Measurements from ENCODE around the gene CNTNAP2. TPM values are rescaled to one million over a fixed set of nuclear protein-coding genes. Genes with fewer than 3 reads are reported as not detected.
A peak's percentile ranks its signal among the peaks of the same experiment; 100 is the strongest.

The CNTNAP2 gene
- total and polyA plus RNA-seq, 2 of the 8 experiments (the other 6 are each of a cell fraction or from before 2014, with no cell fraction given) = 27.9 to 71.0 TPM

- Histone ChIP-seq H3K9ac (replicated peaks in 1 of 4; ENCODE audit: extremely low read depth in 1 of 4, low read depth in 3 of 4, low read length in 3 of 4) (no peak overlapping the region), H4K8ac (ENCODE audit: extremely low read depth, insufficient read depth, low read length) (no peak overlapping the region), H2BK120ac (replicated peaks; ENCODE audit: low read depth, low read length) (no peak overlapping the region), H2AK5ac (ENCODE audit: low read depth, low read length) (no peak overlapping the region), H3K79me1 (ENCODE audit: low read depth, low read length) (no peaks in the 10 kb centered on the region), H3K4me1 (replicated peaks in 1 of 4; ENCODE audit: control insufficient read depth in 3 of 4, insufficient read depth in 4 of 4, low read length in 3 of 4) (no peaks in the 10 kb centered on the region), H2BK12ac (ENCODE audit: low read depth, low read length) (no peak overlapping the region), H3K27ac (ENCODE audit: low read depth, low read length) (no peak overlapping the region), H3K4me3 (ENCODE audit: extremely low read depth in 1 of 4, insufficient read depth in 2 of 4, low read depth in 3 of 4, low read length in 4 of 4) (no peak overlapping the region), H2BK20ac (ENCODE audit: low read length) (no peak overlapping the region), H4K20me1 (replicated peaks in 1 of 2; ENCODE audit: control insufficient read depth in 1 of 2, insufficient read depth in 2 of 2, low read length in 2 of 2) (peaks cover 0 to 2% of the 10 kb centered on the region in 2 experiments), H3K14ac (ENCODE audit: insufficient read length) (no peak overlapping the region), H3K36me3 (ENCODE audit: control insufficient read depth in 2 of 4, insufficient read depth in 4 of 4, low read length in 3 of 4) (peaks cover 0 to 12% (median 0%) of the 10 kb centered on the region in 4 experiments; a peak in 4 of 8 replicates), H3K4ac (replicated peaks; ENCODE audit: insufficient read length, low read depth, low read length) (no peak overlapping the region), H3K27me3 (replicated peaks in 1 of 4; ENCODE audit: control insufficient read depth in 3 of 4, extremely low read depth in 1 of 4, insufficient read depth in 3 of 4, low read length in 3 of 4) (no peaks in the 10 kb centered on the region), H2BK5ac (ENCODE audit: low read depth, low read length) (no peak overlapping the region), H4K91ac (replicated peaks; ENCODE audit: insufficient read length, low read length) (no peak overlapping the region), H3K79me2 (ENCODE audit: control insufficient read depth in 1 of 2, insufficient read depth in 2 of 2, low read length in 2 of 2) (no peaks in the 10 kb centered on the region), H4K5ac (ENCODE audit: insufficient read length, low read depth, low read length) (no peak overlapping the region), H3K56ac (replicated peaks; ENCODE audit: insufficient read length, low read depth, low read length) (no peak overlapping the region), H3K23me2 (ENCODE audit: low read depth, low read length) (no peaks in the 10 kb centered on the region), H3K18ac (ENCODE audit: extremely low read depth, low read length) (no peak overlapping the region), H2AFZ (ENCODE audit: low read length) (no peak overlapping the region), H2BK15ac (ENCODE audit: low read length) (no peak overlapping the region), H3K4me2 (ENCODE audit: insufficient read depth in 1 of 2, low read depth in 2 of 2, low read length in 2 of 2) (no peak overlapping the region), H3K23ac (ENCODE audit: insufficient read length) (no peak overlapping the region), H3K9me3 (ENCODE audit: insufficient read depth in 2 of 2, low read depth in 1 of 2, low read length in 1 of 2) (peaks cover 6 to 8% of the 10 kb centered on the region in 2 experiments)
- WGBS, 2 experiments (ENCODE audit: extremely low coverage in 1 of 2, insufficient coverage in 1 of 2, insufficient read length in 1 of 2, insufficient replicate concordance in 2 of 2, low coverage in 1 of 2, low lambda C conversion rate in 2 of 2, missing lambda C conversion rate in 1 of 2) = 87% methylated on average over 10 of the region's 10 CpGs; no CpG with 5 or more reads in 1 of the 2 experiments
- no peak for FAIRE-seq
- ChIA-PET CTCF (ENCODE audit: partially characterized antibody) (interaction anchor here (1.0 kb wide), 1 partner anchor 89 kb away, joined by 3 read pairs; no protein-coding TSS in a partner anchor), POLR2A (ENCODE audit: partially characterized antibody) (interaction anchor here (1.0 kb wide), 2 partner anchors 28 to 29 kb away, joined by 3 read pairs; no protein-coding TSS in a partner anchor)
- DNase-seq (ENCODE audit: low read depth in 1 of 2, low spot score in 2 of 2) = peak in 1 of 2 experiments; percentile 33
- no peak for TF ChIP-seq RAD21 (IDR thresholded peaks at IDR 0.05 in 1 of 2, conservative IDR thresholded peaks at IDR 0.05 in 1 of 2; ENCODE audit: low read depth in 2 of 2, low read length in 2 of 2)
- no peak for TF ChIP-seq POLR2AphosphoS5 (IDR thresholded peaks at IDR 0.05; ENCODE audit: low read depth, low read length)
- TF ChIP-seq SIRT6 (IDR thresholded peaks at IDR 0.05; ENCODE audit: low read length) = no peak
- TF ChIP-seq SRF (IDR thresholded peaks at IDR 0.05; ENCODE audit: low read depth, low read length) = no peak
- TF ChIP-seq KDM4A (IDR thresholded peaks at IDR 0.05; ENCODE audit: low read depth, low read length, severe bottlenecking) = no peak
- TF ChIP-seq CTBP2 (IDR thresholded peaks at IDR 0.05; ENCODE audit: borderline replicate concordance, insufficient read depth, insufficient read length, low read length) = no peak
- no peak for TF ChIP-seq TEAD4 (IDR thresholded peaks at IDR 0.05; ENCODE audit: low read depth, low read length)
- no peak for TF ChIP-seq RNF2 (IDR thresholded peaks at IDR 0.05; ENCODE audit: borderline replicate concordance, low read depth, low read length, missing control alignments, poor library complexity, severe bottlenecking)
- no peak for TF ChIP-seq EGR1 (IDR thresholded peaks at IDR 0.05; ENCODE audit: borderline replicate concordance, low read depth, low read length)
- TF ChIP-seq JUND (IDR thresholded peaks at IDR 0.05; ENCODE audit: low read length) = no peak
- TF ChIP-seq HDAC2 (IDR thresholded peaks at IDR 0.05; ENCODE audit: borderline replicate concordance in 1 of 2, low read depth in 2 of 2, low read length in 2 of 2) = no peak
These were observed 2252.0 kb downstream of the CNTNAP2 start for GRCh38 chr7:148368562-148368961.
